ENCODE results near the gene SYTL3. TPM values are rescaled to one million over a fixed set of nuclear protein-coding genes. Genes with fewer than 3 reads are reported as not detected.

SYTL3 gene
- total and polyA plus RNA-seq, 9 of the 15 experiments (the other 6 are each of a cell fraction or from before 2014, with no cell fraction given) = 0.04 to 0.46 (median 0.17) TPM; not detected in 1

DNA sequence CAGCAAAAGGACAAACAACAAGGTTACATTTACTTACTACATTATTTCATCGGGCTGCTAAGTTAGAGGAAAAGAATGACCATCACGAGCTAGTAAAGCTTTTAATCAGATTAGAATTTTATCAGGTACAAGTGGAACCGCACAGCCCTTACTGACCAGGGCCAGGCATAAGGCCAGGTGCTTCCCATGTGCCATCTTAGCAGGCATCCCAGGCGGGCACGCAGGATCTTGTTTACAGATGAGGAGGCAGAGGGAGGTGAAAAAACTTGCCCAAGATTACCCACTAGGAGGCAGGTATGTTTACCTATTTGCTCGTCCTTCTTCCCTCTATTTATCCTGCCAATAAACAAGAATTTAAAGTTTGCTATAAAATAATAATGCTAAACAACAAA lies 158.6 kb downstream of the SYTL3 start:
- H3K4me2 ChIP-seq (ENCODE audit: insufficient read depth, low read length) = no peak overlapping the region
- TF ChIP-seq, protein P1, sequence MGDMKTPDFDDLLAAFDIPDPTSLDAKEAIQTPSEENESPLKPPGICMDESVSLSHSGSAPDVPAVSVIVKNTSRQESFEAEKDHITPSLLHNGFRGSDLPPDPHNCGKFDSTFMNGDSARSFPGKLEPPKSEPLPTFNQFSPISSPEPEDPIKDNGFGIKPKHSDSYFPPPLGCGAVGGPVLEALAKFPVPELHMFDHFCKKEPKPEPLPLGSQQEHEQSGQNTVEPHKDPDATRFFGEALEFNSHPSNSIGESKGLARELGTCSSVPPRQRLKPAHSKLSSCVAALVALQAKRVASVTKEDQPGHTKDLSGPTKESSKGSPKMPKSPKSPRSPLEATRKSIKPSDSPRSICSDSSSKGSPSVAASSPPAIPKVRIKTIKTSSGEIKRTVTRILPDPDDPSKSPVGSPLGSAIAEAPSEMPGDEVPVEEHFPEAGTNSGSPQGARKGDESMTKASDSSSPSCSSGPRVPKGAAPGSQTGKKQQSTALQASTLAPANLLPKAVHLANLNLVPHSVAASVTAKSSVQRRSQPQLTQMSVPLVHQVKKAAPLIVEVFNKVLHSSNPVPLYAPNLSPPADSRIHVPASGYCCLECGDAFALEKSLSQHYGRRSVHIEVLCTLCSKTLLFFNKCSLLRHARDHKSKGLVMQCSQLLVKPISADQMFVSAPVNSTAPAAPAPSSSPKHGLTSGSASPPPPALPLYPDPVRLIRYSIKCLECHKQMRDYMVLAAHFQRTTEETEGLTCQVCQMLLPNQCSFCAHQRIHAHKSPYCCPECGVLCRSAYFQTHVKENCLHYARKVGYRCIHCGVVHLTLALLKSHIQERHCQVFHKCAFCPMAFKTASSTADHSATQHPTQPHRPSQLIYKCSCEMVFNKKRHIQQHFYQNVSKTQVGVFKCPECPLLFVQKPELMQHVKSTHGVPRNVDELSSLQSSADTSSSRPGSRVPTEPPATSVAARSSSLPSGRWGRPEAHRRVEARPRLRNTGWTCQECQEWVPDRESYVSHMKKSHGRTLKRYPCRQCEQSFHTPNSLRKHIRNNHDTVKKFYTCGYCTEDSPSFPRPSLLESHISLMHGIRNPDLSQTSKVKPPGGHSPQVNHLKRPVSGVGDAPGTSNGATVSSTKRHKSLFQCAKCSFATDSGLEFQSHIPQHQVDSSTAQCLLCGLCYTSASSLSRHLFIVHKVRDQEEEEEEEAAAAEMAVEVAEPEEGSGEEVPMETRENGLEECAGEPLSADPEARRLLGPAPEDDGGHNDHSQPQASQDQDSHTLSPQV (IDR thresholded peaks at IDR 0.05) = no peak
- TF ChIP-seq SP1 (CRISPR knock-in tag; IDR thresholded peaks at IDR 0.05) = 0 out of 2 replicates have a peak, but pooled peaks have one; percentile 23
- 0 out of 2 replicates have a peak, but pooled peaks have one; percentile 18 for TF ChIP-seq ZFX (CRISPR knock-in tag; IDR thresholded peaks at IDR 0.05)
- TF ChIP-seq, protein P2, sequence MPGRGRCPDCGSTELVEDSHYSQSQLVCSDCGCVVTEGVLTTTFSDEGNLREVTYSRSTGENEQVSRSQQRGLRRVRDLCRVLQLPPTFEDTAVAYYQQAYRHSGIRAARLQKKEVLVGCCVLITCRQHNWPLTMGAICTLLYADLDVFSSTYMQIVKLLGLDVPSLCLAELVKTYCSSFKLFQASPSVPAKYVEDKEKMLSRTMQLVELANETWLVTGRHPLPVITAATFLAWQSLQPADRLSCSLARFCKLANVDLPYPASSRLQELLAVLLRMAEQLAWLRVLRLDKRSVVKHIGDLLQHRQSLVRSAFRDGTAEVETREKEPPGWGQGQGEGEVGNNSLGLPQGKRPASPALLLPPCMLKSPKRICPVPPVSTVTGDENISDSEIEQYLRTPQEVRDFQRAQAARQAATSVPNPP (IDR thresholded peaks at IDR 0.05; ENCODE audit: borderline replicate concordance, insufficient read depth, insufficient read length) = no peak
- TF ChIP-seq SPI1 (IDR thresholded peaks at IDR 0.05; ENCODE audit: borderline replicate concordance, low read depth, low read length) = no peak
- TF ChIP-seq TSC22D4 (tag; IDR thresholded peaks at IDR 0.05) = no peak
- TF ChIP-seq ZKSCAN1 (IDR thresholded peaks at IDR 0.05; ENCODE audit: low read depth, low read length) = no peak
- no peak for TF ChIP-seq EP300 (IDR thresholded peaks at IDR 0.05; ENCODE audit: low read length)
- no peak for TF ChIP-seq ZNF785 (CRISPR knock-in tag; IDR thresholded peaks at IDR 0.05)

More for the DNA sequence above, 158.6 kb downstream of the SYTL3 start:
- DNase-seq (ENCODE audit: extremely low read depth in 1 of 4, low spot score in 3 of 4) = no peak
- H3K9ac ChIP-seq (ENCODE audit: insufficient read depth in 1 of 2, low read depth in 2 of 2, low read length in 2 of 2) = no peak overlapping the region
- CTCF ChIA-PET (ENCODE audit: low intra/inter-chr PET ratio) = no interaction called here
- WGBS (ENCODE audit: insufficient coverage, low coverage, missing lambda C conversion rate) = 59% methylated on average over 6 of the region's 6 CpGs
- POLR2A ChIA-PET = interaction anchor here (0.6 to 2.8 kb wide), 7 partner anchors 9 to 156 kb away, joined by 3 to 13 read pairs (median 4); no protein-coding TSS in a partner anchor
- no TSS peak for BruUV-seq (replicated peaks)
- H3K79me2 ChIP-seq (ENCODE audit: control insufficient read depth, insufficient read depth, low read length) = peaks cover 98% of the 10 kb centered on the region
- in situ Hi-C loops (cut with MboI) (no loop called here), intact Hi-C loops (cut with micrococcal nuclease) (loop anchor here (10.0 kb wide), 1 partner anchor 296 kb away; no protein-coding TSS in a partner anchor)
- H3K27me3 ChIP-seq (ENCODE audit: control insufficient read depth in 2 of 2, insufficient read depth in 2 of 2, low read length in 2 of 2) = no peaks in the 10 kb centered on the region
- H3K27ac ChIP-seq (ENCODE audit: extremely low read depth, low read depth, low read length) = no peak overlapping the region
- H2AFZ ChIP-seq (ENCODE audit: low read depth, low read length) = no peak overlapping the region
- H3K9me3 ChIP-seq (replicated peaks; ENCODE audit: control insufficient read depth, insufficient read depth, low read depth, low read length) = no peaks in the 10 kb centered on the region
- no peak overlapping the region for H3K4me3 ChIP-seq
- no peak for ATAC-seq
- H3K36me3 ChIP-seq (ENCODE audit: control insufficient read depth, insufficient read depth, low read length) = peaks cover 68% of the 10 kb centered on the region
- peaks cover 14% of the 10 kb centered on the region for H3K9me1 ChIP-seq (ENCODE audit: control insufficient read depth, insufficient read depth, low read length)
- peaks cover 6 to 42% of the 10 kb centered on the region in 2 experiments; a peak in 4 of 5 replicates for H3K4me1 ChIP-seq (replicated peaks in 1 of 2; ENCODE audit: control insufficient read depth in 2 of 2, insufficient read depth in 2 of 2, low read length in 2 of 2)
- H4K20me1 ChIP-seq (replicated peaks; ENCODE audit: control insufficient read depth, insufficient read depth, low read length) = peaks cover 42% of the 10 kb centered on the region
- FAIRE-seq = no peak

Measured in K562 (cell line).